ENCODE data around the gene PAIP2B.
"Not testable (repeated sequence)": the region's sequence is repeated elsewhere in the genome, so short reads cannot be mapped to it uniquely, and the experiment has no call there.

PAIP2B gene

GRCh38 chr2:71186973-71187372 lies 39.9 kb downstream of the PAIP2B start:
- Histone ChIP-seq H3K4me1 (ENCODE audit: control insufficient read depth, insufficient read depth, low read length, unreplicated experiment) (no peaks in the 10 kb centered on the region), H3K4me3 (ENCODE audit: low read depth, low read length) (no peak overlapping the region), H3K27ac (ENCODE audit: low read depth, low read length) (no peak overlapping the region), H3K27me3 (ENCODE audit: insufficient read depth, low read length) (0 out of 2 replicates have a peak, but pooled peaks cover 3% of the 10 kb centered on the region), H3K79me2 (ENCODE audit: control insufficient read depth, insufficient read depth, low read length, unreplicated experiment) (no peaks in the 10 kb centered on the region), H3K36me3 (ENCODE audit: insufficient read depth, low read length) (no peaks in the 10 kb centered on the region), H2AFZ (ENCODE audit: low read length, unreplicated experiment) (no peak overlapping the region)

GRCh38 chr2:71183306-71184115 lies 43.4 kb downstream of the PAIP2B start:
- H3K4me3 ChIP-seq (ENCODE audit: low read depth, low read length); H2AFZ ChIP-seq (ENCODE audit: low read length, unreplicated experiment); H3K27ac ChIP-seq (ENCODE audit: low read depth, low read length); H3K36me3 ChIP-seq (ENCODE audit: insufficient read depth, low read length); H3K79me2 ChIP-seq (ENCODE audit: control insufficient read depth, insufficient read depth, low read length, unreplicated experiment); H3K27me3 ChIP-seq (ENCODE audit: insufficient read depth, low read length); H3K4me1 ChIP-seq (ENCODE audit: control insufficient read depth, insufficient read depth, low read length, unreplicated experiment): not testable (repeated sequence)

- Histone ChIP-seq H3K79me2 (ENCODE audit: control insufficient read depth, insufficient read depth, low read length, unreplicated experiment) (no peaks in the 10 kb centered on the region), H3K4me1 (ENCODE audit: control insufficient read depth, insufficient read depth, low read length, unreplicated experiment) (no peaks in the 10 kb centered on the region), H2AFZ (ENCODE audit: low read length, unreplicated experiment) (no peak overlapping the region), H3K27ac (ENCODE audit: low read depth, low read length) (no peak overlapping the region), H3K27me3 (ENCODE audit: insufficient read depth, low read length) (peaks cover 21% of the 10 kb centered on the region; the same call in 1 of the 2 replicates), H3K36me3 (ENCODE audit: insufficient read depth, low read length) (no peaks in the 10 kb centered on the region), H3K4me3 (ENCODE audit: low read depth, low read length) (no peak overlapping the region)
Measured at GRCh38 chr2:71181316-71181715, 45.6 kb downstream of the PAIP2B start.

GRCh38 chr2:71178836-71179235 lies 48.1 kb downstream of the PAIP2B start:
- not testable (repeated sequence) for H2AFZ ChIP-seq (ENCODE audit: low read length, unreplicated experiment); H3K79me2 ChIP-seq (ENCODE audit: control insufficient read depth, insufficient read depth, low read length, unreplicated experiment); H3K27ac ChIP-seq (ENCODE audit: low read depth, low read length); H3K36me3 ChIP-seq (ENCODE audit: insufficient read depth, low read length); H3K4me3 ChIP-seq (ENCODE audit: low read depth, low read length); H3K4me1 ChIP-seq (ENCODE audit: control insufficient read depth, insufficient read depth, low read length, unreplicated experiment)
- peaks cover 33% of the 10 kb centered on the region; the same call in 1 of the 2 replicates for H3K27me3 ChIP-seq (ENCODE audit: insufficient read depth, low read length)

- no peak overlapping the region for H2AFZ ChIP-seq (ENCODE audit: low read length, unreplicated experiment)
- no peaks in the 10 kb centered on the region for H3K36me3 ChIP-seq (ENCODE audit: insufficient read depth, low read length)
- peaks cover 33% of the 10 kb centered on the region; the same call in 1 of the 2 replicates for H3K27me3 ChIP-seq (ENCODE audit: insufficient read depth, low read length)
- H3K4me1 ChIP-seq (ENCODE audit: control insufficient read depth, insufficient read depth, low read length, unreplicated experiment), result no peaks in the 10 kb centered on the region
- H3K27ac ChIP-seq (ENCODE audit: low read depth, low read length), result no peak overlapping the region
- H3K4me3 ChIP-seq (ENCODE audit: low read depth, low read length), result no peak overlapping the region
- no peaks in the 10 kb centered on the region for H3K79me2 ChIP-seq (ENCODE audit: control insufficient read depth, insufficient read depth, low read length, unreplicated experiment)
Measured at GRCh38 chr2:71174207-71174606, 52.7 kb downstream of the PAIP2B start.

GRCh38 chr2:71173096-71173495 lies 53.8 kb downstream of the PAIP2B start:
- no peak overlapping the region for H3K27ac ChIP-seq (ENCODE audit: low read depth, low read length)
- H3K79me2 ChIP-seq (ENCODE audit: control insufficient read depth, insufficient read depth, low read length, unreplicated experiment), result no peaks in the 10 kb centered on the region
- no peaks in the 10 kb centered on the region for H3K36me3 ChIP-seq (ENCODE audit: insufficient read depth, low read length)
- no peak overlapping the region for H2AFZ ChIP-seq (ENCODE audit: low read length, unreplicated experiment)
- H3K4me1 ChIP-seq (ENCODE audit: control insufficient read depth, insufficient read depth, low read length, unreplicated experiment), result no peaks in the 10 kb centered on the region
- peaks cover 30% of the 10 kb centered on the region; the same call in 1 of the 2 replicates for H3K27me3 ChIP-seq (ENCODE audit: insufficient read depth, low read length)
- no peak overlapping the region for H3K4me3 ChIP-seq (ENCODE audit: low read depth, low read length)

- H3K4me1 ChIP-seq (ENCODE audit: control insufficient read depth, insufficient read depth, low read length, unreplicated experiment), result peaks cover 11% of the 10 kb centered on the region
- H3K27me3 ChIP-seq (ENCODE audit: insufficient read depth, low read length), result no peaks in the 10 kb centered on the region
- H3K4me3 ChIP-seq (ENCODE audit: low read depth, low read length), result peak overlapping the region; percentile 16; the same call in 1 of the 2 replicates
- H3K27ac ChIP-seq (ENCODE audit: low read depth, low read length), result no peak overlapping the region
- H3K36me3 ChIP-seq (ENCODE audit: insufficient read depth, low read length), result no peaks in the 10 kb centered on the region
- H3K79me2 ChIP-seq (ENCODE audit: control insufficient read depth, insufficient read depth, low read length, unreplicated experiment), result no peaks in the 10 kb centered on the region
- no peak overlapping the region for H2AFZ ChIP-seq (ENCODE audit: low read length, unreplicated experiment)
Measured at GRCh38 chr2:71166812-71167211, 60.1 kb downstream of the PAIP2B start.

GRCh38 chr2:71157124-71157793 lies 69.6 kb downstream of the PAIP2B start:
- Histone ChIP-seq H3K27me3 (ENCODE audit: insufficient read depth, low read length) (no peaks in the 10 kb centered on the region; the same call in 1 of the 2 replicates), H3K4me3 (ENCODE audit: low read depth, low read length) (peak overlapping the region; percentile 64), H3K36me3 (ENCODE audit: insufficient read depth, low read length) (no peaks in the 10 kb centered on the region), H3K27ac (ENCODE audit: low read depth, low read length) (no peak overlapping the region), H3K79me2 (ENCODE audit: control insufficient read depth, insufficient read depth, low read length, unreplicated experiment) (no peaks in the 10 kb centered on the region), H2AFZ (ENCODE audit: low read length, unreplicated experiment) (peak overlapping the region; percentile 28), H3K4me1 (ENCODE audit: control insufficient read depth, insufficient read depth, low read length, unreplicated experiment) (no peaks in the 10 kb centered on the region)

- Histone ChIP-seq H2AFZ (ENCODE audit: low read length, unreplicated experiment) (no peak overlapping the region), H3K27me3 (ENCODE audit: insufficient read depth, low read length) (no peaks in the 10 kb centered on the region; the same call in 1 of the 2 replicates), H3K36me3 (ENCODE audit: insufficient read depth, low read length) (no peaks in the 10 kb centered on the region), H3K4me1 (ENCODE audit: control insufficient read depth, insufficient read depth, low read length, unreplicated experiment) (no peaks in the 10 kb centered on the region), H3K79me2 (ENCODE audit: control insufficient read depth, insufficient read depth, low read length, unreplicated experiment) (no peaks in the 10 kb centered on the region), H3K27ac (ENCODE audit: low read depth, low read length) (no peak overlapping the region), H3K4me3 (ENCODE audit: low read depth, low read length) (peak overlapping the region; percentile 64)
Measured at GRCh38 chr2:71156573-71156972, 70.3 kb downstream of the PAIP2B start.

- Histone ChIP-seq H3K27me3 (ENCODE audit: insufficient read depth, low read length) (no peaks in the 10 kb centered on the region; the same call in 1 of the 2 replicates), H3K4me3 (ENCODE audit: low read depth, low read length) (no peak overlapping the region), H3K27ac (ENCODE audit: low read depth, low read length) (no peak overlapping the region), H2AFZ (ENCODE audit: low read length, unreplicated experiment) (no peak overlapping the region), H3K4me1 (ENCODE audit: control insufficient read depth, insufficient read depth, low read length, unreplicated experiment) (no peaks in the 10 kb centered on the region), H3K36me3 (ENCODE audit: insufficient read depth, low read length) (no peaks in the 10 kb centered on the region), H3K79me2 (ENCODE audit: control insufficient read depth, insufficient read depth, low read length, unreplicated experiment) (no peaks in the 10 kb centered on the region)
Measured at GRCh38 chr2:71155846-71156245, 71.1 kb downstream of the PAIP2B start.

- Histone ChIP-seq H3K79me2 (ENCODE audit: control insufficient read depth, insufficient read depth, low read length, unreplicated experiment) (no peaks in the 10 kb centered on the region), H3K27ac (ENCODE audit: low read depth, low read length) (no peak overlapping the region), H3K36me3 (ENCODE audit: insufficient read depth, low read length) (no peaks in the 10 kb centered on the region), H3K27me3 (ENCODE audit: insufficient read depth, low read length) (no peaks in the 10 kb centered on the region; the same call in 1 of the 2 replicates), H3K4me3 (ENCODE audit: low read depth, low read length) (no peak overlapping the region), H2AFZ (ENCODE audit: low read length, unreplicated experiment) (no peak overlapping the region), H3K4me1 (ENCODE audit: control insufficient read depth, insufficient read depth, low read length, unreplicated experiment) (no peaks in the 10 kb centered on the region)
Measured at GRCh38 chr2:71154798-71155197, 72.1 kb downstream of the PAIP2B start.
